Measurements from ENCODE around the gene ZNF774. TPM values are rescaled to one million over a fixed set of nuclear protein-coding genes. Genes with fewer than 3 reads are reported as not detected.

ZNF774 gene
- total and polyA plus RNA-seq, 8 donors = 0.58 to 7.1 (median 2.3) TPM

GRCh38 chr15:90402223-90402622 is 50.1 kb downstream of the ZNF774 start:
- H3K36me3 ChIP-seq = no peaks in the 10 kb centered on the region
- TF ChIP-seq POLR2AphosphoS5 (IDR thresholded peaks at IDR 0.05) (peak in 2 of 3 donors; percentile 16 to 24), EP300 (IDR thresholded peaks at IDR 0.05) (no peak)
- no peaks in the 10 kb centered on the region for H3K9me3 ChIP-seq
- H3K27ac ChIP-seq = peak overlapping the region; percentile 75 to 93 (median 90)
- intact Hi-C loops (cut with DNase I; ENCODE audit: low total_unique reads) = no loop called here
- H3K27me3 ChIP-seq = no peaks in the 10 kb centered on the region
- no peak overlapping the region for H3K4me3 ChIP-seq
- peaks cover 52 to 100% (median 77%) of the 10 kb centered on the region in 4 donors for H3K4me1 ChIP-seq
- peak in 1 of 2 donors; percentile 60 for DNase-seq

DNA sequence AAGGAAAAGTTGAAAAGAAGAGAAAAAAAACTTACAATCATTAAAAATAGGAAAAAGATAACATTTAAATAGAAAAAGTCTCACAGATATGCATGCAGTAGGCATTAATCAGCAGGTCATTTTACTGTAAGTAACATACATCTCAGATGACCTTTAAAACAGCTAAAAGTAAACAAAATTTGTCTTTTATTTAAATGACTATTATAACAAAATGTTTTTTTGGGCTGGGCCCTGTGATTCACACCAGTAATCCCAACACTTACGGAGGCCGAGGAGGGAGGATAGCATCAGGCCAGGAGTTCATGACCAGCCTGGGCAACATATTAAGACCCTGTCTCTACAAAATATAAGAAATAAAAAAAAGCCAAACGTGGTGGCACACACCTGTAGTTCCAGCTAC is 50.7 kb downstream of the ZNF774 start:
- no peak for DNase-seq
- no peak overlapping the region for H3K4me3 ChIP-seq
- 41 to 64% (median 54%) methylated on average over 3 of the region's 3 CpGs for WGBS, 5 donors
- no peaks in the 10 kb centered on the region for H3K27me3 ChIP-seq
- intact Hi-C loops (cut with DNase I; ENCODE audit: low total_unique reads) = no loop called here
- peak overlapping the region; percentile 2 to 93 (median 90) for H3K27ac ChIP-seq
- no peaks in the 10 kb centered on the region for H3K9me3 ChIP-seq
- no peak for TF ChIP-seq EP300 (IDR thresholded peaks at IDR 0.05)
- no peak for TF ChIP-seq POLR2A (IDR thresholded peaks at IDR 0.05)
- TF ChIP-seq, protein P1, sequence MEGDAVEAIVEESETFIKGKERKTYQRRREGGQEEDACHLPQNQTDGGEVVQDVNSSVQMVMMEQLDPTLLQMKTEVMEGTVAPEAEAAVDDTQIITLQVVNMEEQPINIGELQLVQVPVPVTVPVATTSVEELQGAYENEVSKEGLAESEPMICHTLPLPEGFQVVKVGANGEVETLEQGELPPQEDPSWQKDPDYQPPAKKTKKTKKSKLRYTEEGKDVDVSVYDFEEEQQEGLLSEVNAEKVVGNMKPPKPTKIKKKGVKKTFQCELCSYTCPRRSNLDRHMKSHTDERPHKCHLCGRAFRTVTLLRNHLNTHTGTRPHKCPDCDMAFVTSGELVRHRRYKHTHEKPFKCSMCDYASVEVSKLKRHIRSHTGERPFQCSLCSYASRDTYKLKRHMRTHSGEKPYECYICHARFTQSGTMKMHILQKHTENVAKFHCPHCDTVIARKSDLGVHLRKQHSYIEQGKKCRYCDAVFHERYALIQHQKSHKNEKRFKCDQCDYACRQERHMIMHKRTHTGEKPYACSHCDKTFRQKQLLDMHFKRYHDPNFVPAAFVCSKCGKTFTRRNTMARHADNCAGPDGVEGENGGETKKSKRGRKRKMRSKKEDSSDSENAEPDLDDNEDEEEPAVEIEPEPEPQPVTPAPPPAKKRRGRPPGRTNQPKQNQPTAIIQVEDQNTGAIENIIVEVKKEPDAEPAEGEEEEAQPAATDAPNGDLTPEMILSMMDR (IDR thresholded peaks at IDR 0.05) = no peak
- TF ChIP-seq POLR2AphosphoS5 (IDR thresholded peaks at IDR 0.05) = no peak
- H3K4me1 ChIP-seq = peaks cover 52 to 100% (median 77%) of the 10 kb centered on the region in 4 donors
- no peaks in the 10 kb centered on the region for H3K36me3 ChIP-seq

DNA sequence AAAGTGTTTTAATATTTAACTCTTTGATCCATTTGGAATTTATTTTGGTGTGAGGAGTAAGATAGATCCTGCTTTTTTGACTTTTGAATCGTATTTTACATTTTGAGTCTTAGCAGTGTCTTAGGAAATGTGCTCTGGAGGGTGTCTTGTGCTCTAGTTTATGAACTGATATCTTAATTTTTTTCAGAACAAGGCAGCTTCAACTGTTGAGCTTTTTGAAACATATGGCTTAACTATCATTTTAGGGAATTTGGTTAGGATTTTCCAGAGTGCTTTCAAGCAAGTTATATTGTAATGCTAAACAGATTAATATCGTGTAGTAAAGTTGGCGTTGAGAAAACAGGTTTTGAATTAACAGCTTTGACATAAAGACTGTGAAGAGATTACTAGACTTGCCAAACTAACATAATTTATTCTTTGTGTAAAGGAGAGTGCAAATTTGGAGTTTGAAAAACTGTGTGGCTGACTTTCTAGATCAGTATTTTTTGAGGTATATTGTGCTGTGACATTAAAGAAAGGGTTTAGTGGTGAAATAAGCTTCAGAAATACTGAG is 53.0 kb downstream of the ZNF774 start:
- intact Hi-C loops (cut with DNase I; ENCODE audit: low total_unique reads) = no loop called here
- Histone ChIP-seq H3K36me3 (peaks cover 0 to 4% (median 0%) of the 10 kb centered on the region in 4 donors), H3K4me3 (no peak overlapping the region), H3K9me3 (no peaks in the 10 kb centered on the region), H3K27ac (peak overlapping the region in 3 of 5 donors; percentile 47 to 93 (median 54)), H3K4me1 (peaks cover 47 to 89% (median 69%) of the 10 kb centered on the region in 4 donors), H3K27me3 (no peaks in the 10 kb centered on the region)
- 31 to 43% (median 42%) methylated on average over 3 of the region's 3 CpGs for WGBS, 5 donors
- no peak for DNase-seq
- no peak for TF ChIP-seq POLR2A (IDR thresholded peaks at IDR 0.05)

- Histone ChIP-seq H3K27ac (peak overlapping the region in 3 of 5 donors; percentile 47 to 93 (median 56)), H3K4me3 (no peak overlapping the region), H3K9me3 (no peaks in the 10 kb centered on the region), H3K36me3 (peaks cover 0 to 4% (median 0%) of the 10 kb centered on the region in 4 donors), H3K4me1 (peaks cover 30 to 82% (median 56%) of the 10 kb centered on the region in 4 donors), H3K27me3 (no peaks in the 10 kb centered on the region)
- TF ChIP-seq, protein P1 (IDR thresholded peaks at IDR 0.05) = no peak
- TF ChIP-seq EP300 (IDR thresholded peaks at IDR 0.05) = no peak
- TF ChIP-seq POLR2A (IDR thresholded peaks at IDR 0.05) = no peak
- no peak for TF ChIP-seq POLR2AphosphoS5 (IDR thresholded peaks at IDR 0.05)
- DNase-seq = no peak
- 45 to 76% (median 61%) methylated on average over 3 of the region's 3 CpGs for WGBS, 5 donors
- intact Hi-C loops (cut with DNase I; ENCODE audit: low total_unique reads) = no loop called here
Measured at GRCh38 chr15:90407336-90407735, 55.3 kb downstream of the ZNF774 start.

DNA sequence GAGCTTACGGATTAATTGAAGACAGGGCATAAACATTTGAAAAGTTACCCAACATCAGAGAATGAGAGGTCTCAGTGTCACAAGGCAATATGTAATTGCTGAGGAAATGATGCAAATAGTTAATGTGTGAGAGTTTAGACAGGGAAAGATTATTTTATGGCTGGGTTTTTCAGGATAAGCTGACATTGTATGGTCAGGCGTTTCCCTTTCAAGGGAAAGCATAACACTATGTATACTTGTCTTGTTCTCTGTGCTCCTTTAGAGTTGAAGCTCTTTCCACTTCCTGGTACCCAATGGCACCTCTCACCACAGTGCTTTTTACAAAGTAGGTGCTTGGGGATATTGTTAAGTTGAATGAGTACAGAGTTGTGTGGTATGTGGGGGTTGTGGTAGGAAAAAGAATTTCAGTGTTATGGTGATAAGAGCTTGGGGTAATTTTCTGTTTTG is 55.8 kb downstream of the ZNF774 start:
- DNase-seq = peak in 1 of 2 donors; percentile 61
- intact Hi-C loops (cut with DNase I; ENCODE audit: low total_unique reads) = no loop called here
- Histone ChIP-seq H3K9me3 (no peaks in the 10 kb centered on the region), H3K36me3 (peaks cover 0 to 4% (median 0%) of the 10 kb centered on the region in 4 donors), H3K4me1 (peaks cover 30 to 82% (median 56%) of the 10 kb centered on the region in 4 donors), H3K27ac (peak overlapping the region in 3 of 5 donors; percentile 47 to 56 (median 52)), H3K27me3 (no peaks in the 10 kb centered on the region), H3K4me3 (no peak overlapping the region)
- TF ChIP-seq POLR2A (IDR thresholded peaks at IDR 0.05) (no peak), EP300 (IDR thresholded peaks at IDR 0.05) (no peak), POLR2AphosphoS5 (IDR thresholded peaks at IDR 0.05) (peak in 1 of 3 donors; percentile 39)
- TF ChIP-seq, protein P1 (IDR thresholded peaks at IDR 0.05) = no peak
- 40 to 53% (median 50%) methylated on average over 2 of the region's 2 CpGs for WGBS, 5 donors
